ENCODE measurements around the gene RLN1.
"Not testable (repeated sequence)": the region's sequence is repeated elsewhere in the genome, so short reads cannot be mapped to it uniquely, and the experiment has no call there.

Gene RLN1

GRCh38 chr9:5338992-5339981 is at the start of gene RLN1:
TSS of gene RLN1 (minus strand) at chr9:5339876. CDS start at chr9:5339746, 130 bp downstream.
- peak; percentile 66 for DNase-seq

GRCh38 chr9:5389109-5389732 is 49.5 kb upstream of the RLN1 start:
- DNase-seq, result no peak

- no peak for DNase-seq
Observed at GRCh38 chr9:5388026-5388819, 48.5 kb upstream of the RLN1 start.

- no peak for DNase-seq
Observed at GRCh38 chr9:5384436-5384835, 44.8 kb upstream of the RLN1 start.

GRCh38 chr9:5382479-5382878 is 42.8 kb upstream of the RLN1 start:
- no peak for DNase-seq

GRCh38 chr9:5375790-5376477 is 36.3 kb upstream of the RLN1 start:
- DNase-seq, result no peak

- no peak for DNase-seq
Observed at GRCh38 chr9:5375091-5375490, 35.4 kb upstream of the RLN1 start.

- no peak for DNase-seq
Observed at GRCh38 chr9:5364294-5365024, 24.8 kb upstream of the RLN1 start.

- no peak for DNase-seq
Observed at GRCh38 chr9:5361326-5362010, 21.8 kb upstream of the RLN1 start.

GRCh38 chr9:5360341-5360740 is 20.7 kb upstream of the RLN1 start:
- DNase-seq, result no peak

- DNase-seq, result no peak
Observed at GRCh38 chr9:5357431-5358105, 17.9 kb upstream of the RLN1 start.

GRCh38 chr9:5355817-5356216 is 16.1 kb upstream of the RLN1 start:
- DNase-seq, result no peak

GRCh38 chr9:5355226-5355625 is 15.6 kb upstream of the RLN1 start:
- no peak for DNase-seq

GRCh38 chr9:5354184-5354583 is 14.5 kb upstream of the RLN1 start:
- no peak for DNase-seq

GRCh38 chr9:5352637-5353248 is 13.1 kb upstream of the RLN1 start:
- DNase-seq, result no peak

- no peak for DNase-seq
Observed at GRCh38 chr9:5336688-5337087, 3.0 kb downstream of the RLN1 start.

- DNase-seq, result not testable (repeated sequence)
Observed at GRCh38 chr9:5331276-5331675, 8.4 kb downstream of the RLN1 start.

- DNase-seq, result peak; percentile 28
Observed at GRCh38 chr9:5326893-5327548, 12.7 kb downstream of the RLN1 start.

- DNase-seq, result no peak
Observed at GRCh38 chr9:5326187-5326586, 13.5 kb downstream of the RLN1 start.

- DNase-seq, result not testable (repeated sequence)
Observed at GRCh38 chr9:5321601-5322000, 18.1 kb downstream of the RLN1 start.

All from retina (tissue), 1 donor.